ENCODE measurements around the gene PECR.

DNA sequence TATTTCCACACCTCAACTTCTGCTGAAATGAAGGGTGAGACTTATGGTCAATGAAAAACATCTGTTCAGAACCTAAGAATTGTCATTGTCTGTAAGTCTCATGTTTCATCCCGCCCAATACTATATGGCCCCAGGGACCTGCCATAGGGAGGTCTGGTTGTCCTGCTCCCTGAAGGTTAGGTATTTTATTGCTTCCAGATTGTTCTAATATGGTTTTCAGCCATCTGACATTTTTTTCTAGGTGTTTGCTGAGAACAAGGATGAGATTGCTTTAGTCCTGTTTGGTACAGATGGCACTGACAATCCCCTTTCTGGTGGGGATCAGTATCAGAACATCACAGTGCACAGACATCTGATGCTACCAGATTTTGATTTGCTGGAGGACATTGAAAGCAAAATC lies 34.8 kb upstream of the PECR start:
- no peak for TF ChIP-seq CTCF (IDR thresholded peaks at IDR 0.05; ENCODE audit: low read depth, low read length)
- TF ChIP-seq EZH2phosphoT487 (IDR thresholded peaks at IDR 0.05; ENCODE audit: low read depth), result no peak

Data from OCI-LY3 (cell line).